Right kidney (tissue), 9 donors: Measurements from ENCODE around the gene COX10.
"Not testable (repeated sequence)": the region's sequence is repeated elsewhere in the genome, so short reads cannot be mapped to it uniquely, and the experiment has no call there.

Experiments used
- DNase-seq: peaks from one replicate; pipeline ENCODE4 v3.0.0-alpha.2; 2016
- long read RNA-seq, 8 donors: transcript quantifications; one replicate each; lab custom pipeline, GENCODE V29; 2026

The COX10 gene
- long read RNA-seq, donor 1, partial matches to known transcripts = 5 of 13 reads
- long read RNA-seq, donor 1, other reads (novel, unspliced or antisense) = 0 of 13 reads
- long read RNA-seq, donor 2, partial matches to known transcripts = 6 of 9 reads
- long read RNA-seq, donor 2, other reads (novel, unspliced or antisense) = 0 of 9 reads
- long read RNA-seq, donor 3, partial matches to known transcripts = 0 of 1 reads
- long read RNA-seq, donor 3, other reads (novel, unspliced or antisense) = 0 of 1 reads
- long read RNA-seq, donor 4, partial matches to known transcripts = 0 of 2 reads
- long read RNA-seq, donor 4, other reads (novel, unspliced or antisense) = 0 of 2 reads
- long read RNA-seq, donor 5, partial matches to known transcripts = 0 of 5 reads
- long read RNA-seq, donor 5, other reads (novel, unspliced or antisense) = 0 of 5 reads
- long read RNA-seq, donor 6, transcript COX10-202 (3 exons, 875 nt) = major isoform, 5 of 9 reads
- long read RNA-seq, donor 6, partial matches to known transcripts = 0 of 9 reads
- long read RNA-seq, donor 6, other reads (novel, unspliced or antisense) = 0 of 9 reads
- long read RNA-seq, donor 7 = 0 reads
- long read RNA-seq, donor 8, transcript COX10-201 (7 exons, 2,873 nt) = major isoform, 5 of 16 reads
- long read RNA-seq, donor 8, partial matches to known transcripts = 9 of 16 reads
- long read RNA-seq, donor 8, other reads (novel, unspliced or antisense) = 0 of 16 reads

- peak; percentile 91 for DNase-seq
Observed at GRCh38 chr17:14069251-14070021, at the start of gene COX10. COX10 (plus strand) TSS chr17:14069504; CDS start chr17:14069606, 102 bp downstream.

GRCh38 chr17:14021651-14022294, 47.5 kb upstream of the COX10 start:
- DNase-seq = not testable (repeated sequence)

- not testable (repeated sequence) for DNase-seq
Observed at GRCh38 chr17:14029755-14030154, 39.5 kb upstream of the COX10 start.

- no peak for DNase-seq
Observed at GRCh38 chr17:14032234-14032633, 37.1 kb upstream of the COX10 start.

DNA sequence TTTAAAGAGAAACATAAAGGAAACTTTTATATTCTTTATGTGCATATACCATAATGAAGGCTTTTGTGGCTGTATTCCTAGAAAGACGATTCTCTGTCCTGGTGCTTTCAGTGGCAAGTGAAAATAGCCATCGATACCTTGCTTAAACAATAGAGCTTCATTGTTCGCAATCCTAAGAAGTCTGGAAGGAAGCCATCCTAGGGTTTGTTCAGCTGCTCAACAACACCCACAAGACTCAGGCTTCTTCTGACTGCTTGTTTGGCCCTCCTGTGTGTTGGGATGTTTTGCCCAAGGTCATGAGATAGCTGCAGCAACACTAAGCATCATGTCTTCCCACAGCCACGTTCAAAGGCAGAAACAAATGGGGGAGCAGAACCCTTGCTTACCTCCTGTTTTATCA, 36.1 kb upstream of the COX10 start:
- DNase-seq = no peak

DNA sequence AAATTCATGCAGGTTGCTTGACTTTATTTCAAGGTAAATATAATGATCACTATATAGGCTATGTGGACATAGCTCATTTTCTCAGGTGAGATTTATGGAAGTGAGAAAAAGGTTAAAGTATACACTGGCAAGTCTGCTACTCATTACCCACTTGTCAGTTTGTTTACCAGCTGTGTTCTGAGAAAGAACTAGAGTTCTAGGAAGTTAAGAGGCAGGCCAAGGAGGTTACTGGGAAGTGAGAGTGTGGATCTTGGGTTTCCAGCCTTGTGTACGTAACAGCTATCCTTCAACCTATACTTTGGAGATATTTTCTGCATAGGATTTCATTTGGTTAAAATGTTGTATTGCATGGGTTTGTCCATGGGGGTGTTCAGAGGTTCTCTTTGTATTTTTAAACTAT, 31.9 kb upstream of the COX10 start:
- no peak for DNase-seq

DNA sequence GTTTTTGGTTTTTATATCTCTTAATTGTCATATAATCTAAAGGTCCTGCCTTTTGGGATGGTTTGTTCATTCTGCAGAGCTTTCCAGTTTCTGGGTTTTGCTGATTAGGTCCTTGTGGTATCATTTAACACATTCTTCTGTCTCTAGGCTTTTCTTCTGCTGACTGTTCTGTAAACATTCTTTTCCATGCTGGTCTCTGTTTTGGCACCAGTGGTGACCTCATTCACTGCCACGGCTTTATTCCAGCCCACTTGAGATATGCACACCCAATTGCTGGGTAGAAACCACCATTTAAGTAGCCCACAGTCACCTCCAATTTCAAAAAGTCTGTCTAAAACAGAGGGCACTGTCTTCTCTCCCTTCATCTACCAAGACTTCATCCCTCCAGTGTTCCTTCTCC, 31.1 kb upstream of the COX10 start:
- no peak for DNase-seq

DNA sequence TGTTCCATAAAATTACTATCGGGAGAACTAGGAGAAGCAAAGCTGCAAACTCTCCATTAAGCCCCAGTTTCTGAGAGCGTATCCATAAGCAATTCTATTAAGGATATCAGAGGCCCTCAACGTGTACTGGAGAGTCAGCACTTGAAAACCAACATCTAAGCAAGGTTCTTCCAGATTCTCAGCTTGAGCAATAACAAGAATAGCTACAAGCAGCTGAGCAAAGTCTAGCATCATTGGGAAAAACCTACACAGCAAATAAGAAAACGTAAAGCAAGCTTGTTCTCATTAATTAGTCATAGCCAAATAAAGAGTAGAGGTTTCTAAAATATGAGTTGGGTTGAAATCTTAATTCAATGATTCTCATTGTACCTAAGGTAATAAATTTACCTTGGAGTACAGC, 26.9 kb upstream of the COX10 start:
- DNase-seq = no peak

DNA sequence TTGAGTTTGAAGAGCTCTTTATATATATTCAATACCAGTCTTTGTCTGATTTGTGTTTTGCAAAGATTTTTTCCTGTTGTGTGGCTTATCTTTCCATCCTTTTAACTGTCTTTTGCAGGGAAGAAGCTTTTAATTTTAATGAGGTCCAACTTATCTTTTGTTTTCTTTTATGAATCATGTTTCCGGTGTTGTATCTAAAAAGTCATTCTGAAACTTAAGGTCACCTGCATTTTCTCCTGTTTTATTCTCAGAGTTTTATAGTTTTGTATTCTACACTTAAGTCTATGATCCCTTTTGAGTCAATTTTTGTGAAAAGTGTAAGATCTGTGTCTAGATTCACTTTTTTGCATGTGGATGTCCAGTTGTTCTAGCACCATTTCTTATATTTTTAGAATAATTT, 24.6 kb upstream of the COX10 start:
- no peak for DNase-seq

GRCh38 chr17:14046978-14047377, 22.3 kb upstream of the COX10 start:
- DNase-seq = no peak

GRCh38 chr17:14047591-14047990, 21.7 kb upstream of the COX10 start:
- no peak for DNase-seq

GRCh38 chr17:14048169-14048568, 21.1 kb upstream of the COX10 start:
- DNase-seq = no peak

- no peak for DNase-seq
Observed at GRCh38 chr17:14050616-14051015, 18.7 kb upstream of the COX10 start.

GRCh38 chr17:14051692-14052091, 17.6 kb upstream of the COX10 start:
- no peak for DNase-seq

DNA sequence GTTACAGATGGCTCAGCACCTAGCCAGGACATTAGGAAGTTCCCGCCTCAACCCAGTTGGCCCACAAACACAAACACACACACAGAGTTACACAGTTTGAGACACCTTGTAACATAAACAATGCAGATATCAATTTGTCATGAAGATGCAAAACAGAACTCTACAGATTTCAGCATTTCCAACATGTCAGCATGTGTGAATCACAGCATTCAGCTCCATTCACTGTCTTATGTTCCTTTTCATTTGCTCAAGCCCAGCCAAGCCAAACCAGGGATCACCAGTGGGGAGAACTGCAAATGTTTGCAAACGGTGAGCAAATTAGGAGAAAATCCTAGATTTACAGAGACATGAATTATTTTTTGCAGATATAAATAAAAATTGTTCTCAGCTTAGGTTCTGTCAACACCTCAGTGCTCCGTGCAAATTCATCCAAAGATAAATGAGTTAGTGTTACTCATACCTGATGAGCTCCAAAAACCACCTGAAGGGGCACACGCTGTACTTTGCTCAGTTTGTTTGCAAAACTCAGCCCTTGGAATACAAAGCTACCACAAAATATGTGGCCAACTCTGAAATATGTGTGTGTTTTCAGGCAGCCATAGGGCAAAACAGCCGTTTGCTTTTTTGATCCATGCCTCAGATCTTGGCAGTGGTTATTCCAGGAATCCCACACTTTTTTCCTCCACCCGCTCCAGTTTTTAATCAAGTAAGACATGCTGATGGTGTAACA, 16.3 kb upstream of the COX10 start:
- DNase-seq = no peak

DNA sequence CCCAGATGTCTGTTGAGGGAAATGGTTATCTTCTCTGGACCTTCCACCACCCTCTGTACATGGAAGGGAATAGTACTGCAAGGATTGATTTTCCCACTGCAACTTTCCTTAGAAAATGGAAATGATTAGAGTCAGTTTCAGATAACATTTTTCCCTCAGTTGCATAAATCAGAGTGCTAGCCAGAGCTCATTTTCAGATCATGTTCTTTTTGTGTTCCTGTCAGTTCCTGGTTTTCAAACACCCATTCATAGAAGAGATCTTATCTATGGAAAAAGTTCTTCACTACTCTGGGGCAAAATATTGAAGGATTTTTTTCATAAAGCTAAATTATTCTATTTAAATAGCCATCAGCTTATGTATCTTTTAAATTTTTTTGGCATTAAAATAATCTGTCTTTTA, 11.7 kb upstream of the COX10 start:
- no peak for DNase-seq

DNA sequence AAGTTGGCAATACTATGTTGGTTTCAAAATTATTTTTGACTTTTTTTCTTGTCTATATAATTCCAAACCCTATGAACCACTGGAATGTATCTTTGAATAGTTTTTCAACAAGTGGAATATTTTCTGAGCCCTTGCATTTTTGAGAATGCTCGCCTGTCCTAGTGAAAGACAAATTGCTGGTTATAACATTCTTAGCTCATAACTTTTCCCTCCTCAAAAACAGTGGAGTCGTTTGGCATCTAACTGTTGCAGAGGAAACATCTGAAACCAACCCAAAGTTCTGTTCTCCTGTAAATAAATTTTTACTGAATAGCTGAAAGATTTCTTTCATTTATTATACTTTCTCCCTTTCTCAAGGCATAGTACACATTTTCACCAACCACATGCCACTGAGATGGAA, 11.3 kb upstream of the COX10 start:
- DNase-seq = no peak

DNA sequence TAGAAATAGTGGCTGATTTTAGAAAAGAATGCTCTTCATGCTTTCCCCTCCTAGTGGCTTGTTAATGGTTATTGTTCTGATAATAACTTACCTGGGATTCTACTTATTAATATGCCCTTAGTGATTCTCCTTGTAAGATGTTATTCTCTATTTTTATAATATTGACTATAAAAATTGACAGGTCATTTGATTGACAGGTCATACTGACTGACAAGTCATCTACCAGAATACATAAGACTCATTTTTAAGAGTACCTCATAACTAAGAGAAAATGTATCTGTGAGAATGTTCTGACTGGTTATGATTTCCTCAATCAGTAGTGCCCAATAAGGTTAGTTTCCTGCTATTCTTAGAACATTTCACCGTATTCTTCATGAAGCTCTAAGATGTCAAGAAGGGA, 8.6 kb upstream of the COX10 start:
- DNase-seq = no peak

GRCh38 chr17:14061666-14062560, 7.4 kb upstream of the COX10 start:
- no peak for DNase-seq

GRCh38 chr17:14067347-14067746, 2.0 kb upstream of the COX10 start:
- no peak for DNase-seq
